HG02571 (cell line): ENCODE data around the gene SLC9A7.

Experiments used
- ATAC-seq: cut with Tn5 transposase; IDR thresholded peaks from one replicate; pipeline ENCODE4 v1.9.1; 2021; ENCODE audit warnings: mild to moderate bottlenecking, moderate library complexity; ENCODE audit not compliant: unreplicated experiment

The SLC9A7 gene

GRCh38 chrX:46575586-46575985 lies 183.3 kb downstream of the SLC9A7 start:
- ATAC-seq: no peak

GRCh38 chrX:46574774-46575381 lies 184.0 kb downstream of the SLC9A7 start:
- ATAC-seq: no peak

- peak; percentile 28 for ATAC-seq
Observed at GRCh38 chrX:46573892-46574773, 184.8 kb downstream of the SLC9A7 start.

- ATAC-seq: peak; percentile 49
Observed at GRCh38 chrX:46573331-46573891, 185.5 kb downstream of the SLC9A7 start, which contains the start of gene CHST7. Gene CHST7, plus strand, starts transcription at chrX:46573765. Its CDS starts 167 bp downstream, at chrX:46573932.

- ATAC-seq: no peak
Observed at GRCh38 chrX:46572340-46572936, 186.5 kb downstream of the SLC9A7 start.

- no peak for ATAC-seq
Observed at GRCh38 chrX:46571423-46572339, 187.2 kb downstream of the SLC9A7 start.

GRCh38 chrX:46569621-46570020 lies 189.3 kb downstream of the SLC9A7 start:
- no peak for ATAC-seq

- ATAC-seq: no peak
Observed at GRCh38 chrX:46567388-46567787, 191.5 kb downstream of the SLC9A7 start.

- peak; percentile 97 for ATAC-seq
Observed at GRCh38 chrX:46561824-46562657, 196.9 kb downstream of the SLC9A7 start.

- ATAC-seq: no peak
Observed at GRCh38 chrX:46559062-46559461, 199.9 kb downstream of the SLC9A7 start.

GRCh38 chrX:46554942-46555341 lies 204.0 kb downstream of the SLC9A7 start:
- ATAC-seq: no peak

- ATAC-seq: no peak
Observed at GRCh38 chrX:46553935-46554334, 205.0 kb downstream of the SLC9A7 start.

- ATAC-seq: no peak
Observed at GRCh38 chrX:46551494-46552128, 207.3 kb downstream of the SLC9A7 start.

- no peak for ATAC-seq
Observed at GRCh38 chrX:46549914-46550313, 209.0 kb downstream of the SLC9A7 start.
